Activated CD4-positive, alpha-beta T cell treated with anti-CD3 and anti-CD28 coated beads, Interleukin-2, amount 10 ng/mL, durations not matched to agents 24 days and 14 days (primary cell): ENCODE measurements around the gene PCDHGB2. TPM values are rescaled to one million over a fixed set of nuclear protein-coding genes. Genes with fewer than 3 reads are reported as not detected.
A peak's percentile ranks its signal among the peaks of the same experiment; 100 is the strongest.
"Not testable (repeated sequence)": the region's sequence is repeated elsewhere in the genome, so short reads cannot be mapped to it uniquely, and the experiment has no call there.

Experiments used
- DNase-seq: peaks from one replicate; pipeline ENCODE4 v3.0.0; 2022
- H3K27ac Mint-ChIP-seq: one replicate; pipeline ENCODE4 v1.8.0; 2022; ENCODE audit warnings: mild to moderate bottlenecking, mixed read lengths
- H3K27me3 Mint-ChIP-seq: one replicate; pipeline ENCODE4 v1.8.0; 2022; ENCODE audit warnings: mixed read lengths
- H3K36me3 Mint-ChIP-seq: one replicate; pipeline ENCODE4 v1.8.0; 2022; ENCODE audit warnings: low read depth, mild to moderate bottlenecking, mixed read lengths
- H3K4me1 Mint-ChIP-seq: one replicate; pipeline ENCODE4 v1.8.0; 2021; ENCODE audit warnings: mixed read lengths
- H3K4me3 Mint-ChIP-seq: one replicate; pipeline ENCODE4 v1.8.0; 2022; ENCODE audit warnings: mild to moderate bottlenecking, moderate library complexity, mixed read lengths
- H3K9me3 Mint-ChIP-seq: one replicate; pipeline ENCODE4 v1.8.0; 2021; ENCODE audit warnings: mixed read lengths
- intact Hi-C: fragments of 100-400 bp; cut with micrococcal nuclease; formaldehyde crosslinking; loops from one replicate; pipeline ENCODE4 v1.15.1; 2023
- total RNA-seq: library from RNA; stranded (reverse); gene quantifications from 2 replicates; pipeline ENCODE4 v1.2.3, GENCODE V29; 2022

PCDHGB2 gene
- total RNA-seq = 0.63 and 0.97 TPM in 2 replicates

GRCh38 chr5:141359790-141360426 lies at the start of gene PCDHGB2:
PCDHGB2 (plus strand) TSS chr5:141359994; CDS start chr5:141360136, 142 bp downstream.
- Mint-ChIP-seq H3K27me3 (peaks cover 32% of the 10 kb centered on the region), H3K9me3 (peaks cover 27% of the 10 kb centered on the region), H3K27ac (peak within 1 kb of the TSS; percentile 18), H3K36me3 (peaks cover 9% of the 10 kb centered on the region), H3K4me1 (no peaks in the 10 kb centered on the region), H3K4me3 (peak within 1 kb of the TSS; percentile 80)
- intact Hi-C loops = loop anchor here (5.0 kb wide), 3 partner anchors 52 to 197 kb away; partner anchors contain the start of gene PCDHGA10
- peak; percentile 73 for DNase-seq

- Mint-ChIP-seq H3K4me1 (peaks cover 6% of the 10 kb centered on the region), H3K27me3 (no peaks in the 10 kb centered on the region), H3K9me3 (peaks cover 40% of the 10 kb centered on the region), H3K36me3 (peaks cover 51% of the 10 kb centered on the region), H3K4me3 (no peak overlapping the region), H3K27ac (no peak overlapping the region)
- no peak for DNase-seq
- intact Hi-C loops = no loop called here
These were observed 46.1 kb upstream of the PCDHGB2 start for GRCh38 chr5:141313711-141314110.

- Mint-ChIP-seq H3K4me1 (peaks cover 14% of the 10 kb centered on the region), H3K9me3 (peaks cover 55% of the 10 kb centered on the region), H3K36me3 (peaks cover 79% of the 10 kb centered on the region)
- DNase-seq, H3K4me3 Mint-ChIP-seq, H3K27me3 Mint-ChIP-seq, intact Hi-C loops, H3K27ac Mint-ChIP-seq: not testable (repeated sequence)
These were observed 42.8 kb upstream of the PCDHGB2 start for GRCh38 chr5:141316963-141317362.

GRCh38 chr5:141319202-141319601 lies 40.6 kb upstream of the PCDHGB2 start:
- intact Hi-C loops = no loop called here
- Mint-ChIP-seq H3K9me3 (peaks cover 44% of the 10 kb centered on the region), H3K27ac (peak overlapping the region; percentile 48), H3K27me3 (peaks cover 2% of the 10 kb centered on the region), H3K36me3 (peaks cover 69% of the 10 kb centered on the region), H3K4me3 (peak overlapping the region; percentile 92), H3K4me1 (peaks cover 13% of the 10 kb centered on the region)
- DNase-seq = no peak

- DNase-seq = no peak
- H3K4me3 Mint-ChIP-seq = peak overlapping the region; percentile 92
- H3K27me3 Mint-ChIP-seq = peaks cover 2% of the 10 kb centered on the region
- H3K36me3 Mint-ChIP-seq = peaks cover 66% of the 10 kb centered on the region
- intact Hi-C loops = loop anchor here (1.0 to 10.0 kb wide), 4 partner anchors 193 to 1035 kb away; partner anchors contain the start of genes HDAC3 and RELL2
- peaks cover 42% of the 10 kb centered on the region for H3K9me3 Mint-ChIP-seq
- H3K4me1 Mint-ChIP-seq = peaks cover 12% of the 10 kb centered on the region
- H3K27ac Mint-ChIP-seq = peak overlapping the region; percentile 99
These were observed 40.1 kb upstream of the PCDHGB2 start for GRCh38 chr5:141319699-141320098.

GRCh38 chr5:141320225-141321169 lies 39.3 kb upstream of the PCDHGB2 start, which contains the start of gene TAF7:
TAF7 (minus strand) TSS chr5:141320784; CDS start chr5:141320044, 740 bp downstream.
- Mint-ChIP-seq H3K36me3 (peaks cover 58% of the 10 kb centered on the region), H3K4me1 (peaks cover 12% of the 10 kb centered on the region), H3K27ac (peak within 1 kb of the TSS; percentile 99), H3K9me3 (peaks cover 36% of the 10 kb centered on the region), H3K27me3 (peaks cover 2% of the 10 kb centered on the region), H3K4me3 (peak within 1 kb of the TSS; percentile 92)
- intact Hi-C loops = loop anchor here (1.0 to 10.0 kb wide), 4 partner anchors 192 to 1034 kb away; partner anchors contain the start of genes HDAC3 and RELL2
- peak; percentile 98 for DNase-seq

- no peak overlapping the region for H3K27ac Mint-ChIP-seq
- peaks cover 20% of the 10 kb centered on the region for H3K4me1 Mint-ChIP-seq
- peaks cover 38% of the 10 kb centered on the region for H3K9me3 Mint-ChIP-seq
- no peak overlapping the region for H3K4me3 Mint-ChIP-seq
- H3K27me3 Mint-ChIP-seq = peaks cover 5% of the 10 kb centered on the region
- DNase-seq = no peak
- intact Hi-C loops = loop anchor here (10.0 kb wide), 2 partner anchors 313 to 1033 kb away; partner anchors contain the start of genes HDAC3 and RELL2
- H3K36me3 Mint-ChIP-seq = peaks cover 43% of the 10 kb centered on the region
These were observed 37.5 kb upstream of the PCDHGB2 start for GRCh38 chr5:141322261-141322660.

- Mint-ChIP-seq H3K27me3 (peaks cover 12% of the 10 kb centered on the region), H3K4me1 (peaks cover 8% of the 10 kb centered on the region), H3K36me3 (peaks cover 9% of the 10 kb centered on the region), H3K27ac (peak overlapping the region; percentile 90), H3K9me3 (peaks cover 13% of the 10 kb centered on the region), H3K4me3 (peak overlapping the region; percentile 92)
- intact Hi-C loops = loop anchor here (1.0 to 10.0 kb wide), 3 partner anchors 188 to 1029 kb away; partner anchors contain the start of genes HDAC3 and RELL2
- peak; percentile 90 for DNase-seq
These were observed 33.5 kb upstream of the PCDHGB2 start for GRCh38 chr5:141326088-141326854.

GRCh38 chr5:141328231-141328630 lies 31.6 kb upstream of the PCDHGB2 start:
- no peak overlapping the region for H3K4me3 Mint-ChIP-seq
- H3K27ac Mint-ChIP-seq = no peak overlapping the region
- peaks cover 24% of the 10 kb centered on the region for H3K27me3 Mint-ChIP-seq
- peaks cover 8% of the 10 kb centered on the region for H3K4me1 Mint-ChIP-seq
- intact Hi-C loops = loop anchor here (10.0 kb wide), 2 partner anchors 307 to 1027 kb away; partner anchors contain the start of genes HDAC3 and RELL2
- peaks cover 21% of the 10 kb centered on the region for H3K9me3 Mint-ChIP-seq
- DNase-seq = peak; percentile 53
- H3K36me3 Mint-ChIP-seq = peaks cover 3% of the 10 kb centered on the region

- Mint-ChIP-seq H3K9me3 (peaks cover 22% of the 10 kb centered on the region), H3K4me1 (peaks cover 8% of the 10 kb centered on the region), H3K4me3 (peak within 1 kb of the TSS; percentile 56), H3K27me3 (peaks cover 35% of the 10 kb centered on the region), H3K27ac (no peak within 1 kb of the TSS), H3K36me3 (peaks cover 3% of the 10 kb centered on the region)
- intact Hi-C loops = loop anchor here (10.0 kb wide), 1 partner anchor 86 kb away; the partner anchor contains the start of gene PCDHB15
- peak; percentile 73 for DNase-seq
These were observed 29.3 kb upstream of the PCDHGB2 start, which contains the start of gene PCDHGA1 for GRCh38 chr5:141330299-141331080. PCDHGA1 (plus strand) TSS chr5:141330514.

- Mint-ChIP-seq H3K27me3 (peaks cover 44% of the 10 kb centered on the region), H3K9me3 (peaks cover 21% of the 10 kb centered on the region)
- H3K4me3 Mint-ChIP-seq, H3K36me3 Mint-ChIP-seq, H3K27ac Mint-ChIP-seq, H3K4me1 Mint-ChIP-seq: not testable (repeated sequence)
- intact Hi-C loops = loop anchor here (10.0 kb wide), 1 partner anchor 88 kb away; the partner anchor contains the start of gene PCDHB15
- DNase-seq = peak; percentile 39
These were observed 27.2 kb upstream of the PCDHGB2 start for GRCh38 chr5:141332571-141332970.
